ENCODE measurements around the gene SPOCK1.

The SPOCK1 gene

DNA sequence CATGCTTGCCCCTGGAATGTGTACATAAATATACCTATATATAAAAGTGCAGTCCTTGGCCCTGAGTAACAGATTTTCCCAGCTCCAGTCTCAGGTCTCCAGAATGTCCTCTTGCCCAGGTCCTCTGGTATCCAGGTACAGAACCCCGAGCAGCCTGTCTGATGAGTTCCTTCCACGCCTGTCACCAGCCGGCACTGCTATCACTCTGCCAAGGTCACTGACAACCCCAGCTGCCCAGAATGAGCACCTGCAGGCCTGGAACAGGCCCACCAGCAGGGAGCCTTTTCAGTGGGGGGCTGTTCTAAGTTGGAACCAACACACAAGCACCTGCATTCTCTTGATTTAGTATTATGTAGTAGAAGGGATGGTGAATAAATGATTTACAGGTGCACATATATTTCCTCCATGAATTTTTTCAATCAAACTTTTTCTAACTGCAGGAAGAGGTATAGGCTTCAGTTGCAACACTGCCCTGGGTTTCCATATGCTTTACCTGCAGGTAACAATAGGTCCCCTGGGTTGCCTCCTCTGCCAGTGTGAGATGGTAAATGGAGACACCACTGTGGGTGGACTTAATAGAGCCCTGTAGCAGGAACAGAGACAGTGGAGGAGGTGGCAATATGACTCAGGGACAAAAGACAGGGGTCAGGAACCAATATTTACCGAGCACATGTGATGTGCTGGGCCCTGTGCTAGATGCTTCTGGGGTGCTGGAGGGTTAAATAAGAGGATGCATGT, 291.9 kb downstream of the SPOCK1 start:
- Histone ChIP-seq H3K4me1 (ENCODE audit: control insufficient read depth in 1 of 2, insufficient read depth in 1 of 2, low read depth in 1 of 2, low read length in 1 of 2) (no peaks in the 10 kb centered on the region), H3K36me3 (no peaks in the 10 kb centered on the region), H3K27me3 (no peaks in the 10 kb centered on the region), H3K27ac (no peak overlapping the region), H3K9me3 (no peaks in the 10 kb centered on the region), H3K4me3 (ENCODE audit: low read depth in 1 of 2, low read length in 1 of 2) (no peak overlapping the region)
- TF ChIP-seq, protein P1, sequence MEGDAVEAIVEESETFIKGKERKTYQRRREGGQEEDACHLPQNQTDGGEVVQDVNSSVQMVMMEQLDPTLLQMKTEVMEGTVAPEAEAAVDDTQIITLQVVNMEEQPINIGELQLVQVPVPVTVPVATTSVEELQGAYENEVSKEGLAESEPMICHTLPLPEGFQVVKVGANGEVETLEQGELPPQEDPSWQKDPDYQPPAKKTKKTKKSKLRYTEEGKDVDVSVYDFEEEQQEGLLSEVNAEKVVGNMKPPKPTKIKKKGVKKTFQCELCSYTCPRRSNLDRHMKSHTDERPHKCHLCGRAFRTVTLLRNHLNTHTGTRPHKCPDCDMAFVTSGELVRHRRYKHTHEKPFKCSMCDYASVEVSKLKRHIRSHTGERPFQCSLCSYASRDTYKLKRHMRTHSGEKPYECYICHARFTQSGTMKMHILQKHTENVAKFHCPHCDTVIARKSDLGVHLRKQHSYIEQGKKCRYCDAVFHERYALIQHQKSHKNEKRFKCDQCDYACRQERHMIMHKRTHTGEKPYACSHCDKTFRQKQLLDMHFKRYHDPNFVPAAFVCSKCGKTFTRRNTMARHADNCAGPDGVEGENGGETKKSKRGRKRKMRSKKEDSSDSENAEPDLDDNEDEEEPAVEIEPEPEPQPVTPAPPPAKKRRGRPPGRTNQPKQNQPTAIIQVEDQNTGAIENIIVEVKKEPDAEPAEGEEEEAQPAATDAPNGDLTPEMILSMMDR (IDR thresholded peaks at IDR 0.05): no peak

DNA sequence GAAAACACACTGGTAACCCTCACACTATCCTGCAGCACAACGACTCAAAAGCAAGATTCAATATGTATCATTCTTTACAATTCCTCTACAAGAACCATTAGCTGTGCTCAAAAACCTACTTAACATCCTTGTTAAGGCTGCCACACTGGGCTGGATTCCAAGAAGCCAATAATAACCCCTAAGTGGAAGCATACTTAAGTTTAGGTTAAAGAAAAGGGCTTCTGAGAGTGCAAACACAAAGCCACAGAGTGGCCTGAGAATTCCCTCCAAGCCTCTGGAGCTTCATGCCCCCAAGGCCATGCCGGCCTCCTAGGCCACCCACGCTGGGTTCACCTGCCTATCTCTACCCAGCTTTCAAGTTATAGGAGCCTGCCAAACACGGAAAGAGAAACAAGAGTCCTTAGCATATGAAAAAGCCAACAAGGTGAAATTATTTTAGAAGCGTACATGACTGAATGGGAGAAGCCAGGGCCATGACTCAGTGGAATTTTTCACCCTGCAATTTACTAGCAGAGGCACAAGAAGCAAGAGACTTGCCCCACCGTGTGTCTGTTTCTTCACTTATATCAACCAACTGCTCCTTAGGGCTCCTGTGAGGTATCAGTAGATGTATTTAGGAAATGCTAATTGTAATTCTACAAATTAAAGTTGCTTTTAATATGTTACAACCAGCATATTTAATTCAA, 293.0 kb downstream of the SPOCK1 start:
- TF ChIP-seq, protein P1 (IDR thresholded peaks at IDR 0.05): no peak
- H3K27ac ChIP-seq: no peak overlapping the region
- H3K4me1 ChIP-seq (ENCODE audit: control insufficient read depth in 1 of 2, insufficient read depth in 1 of 2, low read depth in 1 of 2, low read length in 1 of 2): no peaks in the 10 kb centered on the region
- H3K4me3 ChIP-seq (ENCODE audit: low read depth in 1 of 2, low read length in 1 of 2): no peak overlapping the region
- H3K9me3 ChIP-seq: no peaks in the 10 kb centered on the region
- H3K27me3 ChIP-seq: no peaks in the 10 kb centered on the region
- H3K36me3 ChIP-seq: no peaks in the 10 kb centered on the region

DNA sequence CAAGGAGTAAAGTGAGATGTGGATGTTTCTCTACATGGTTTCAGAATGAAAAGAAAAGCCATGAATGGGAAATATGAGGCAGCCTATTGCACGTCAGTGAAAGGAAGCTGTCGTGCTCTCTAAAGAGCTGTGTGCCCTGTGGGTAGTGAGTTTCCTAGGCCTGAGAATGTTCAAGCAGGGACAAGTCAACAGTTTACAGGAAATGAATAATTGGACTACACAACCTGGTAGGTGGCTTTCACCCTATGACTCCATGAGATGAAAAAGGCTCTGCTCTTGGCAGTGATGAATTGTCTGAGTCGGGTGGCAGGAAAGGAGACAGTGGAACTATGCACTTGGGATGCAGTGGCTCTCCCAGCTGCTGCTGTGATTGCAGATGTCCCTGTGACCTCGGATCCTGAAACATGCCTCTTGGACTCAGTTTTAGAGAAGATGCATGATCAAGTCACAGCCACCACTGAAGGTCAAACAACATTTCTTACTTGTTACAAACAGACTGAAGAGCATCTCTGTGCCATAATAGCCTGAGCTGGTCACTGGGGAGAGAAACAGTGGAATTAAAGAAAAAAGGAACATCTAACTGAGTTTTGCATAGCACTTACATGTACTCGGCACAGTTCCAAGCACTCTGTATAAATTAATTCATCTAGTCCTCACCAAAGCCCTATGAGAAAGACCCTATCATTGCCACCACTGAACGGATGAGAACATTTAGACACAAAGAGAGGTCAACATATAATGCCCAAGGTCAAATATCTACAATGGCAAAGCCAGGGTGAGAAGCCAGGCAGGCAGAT, 293.7 kb downstream of the SPOCK1 start:
- H3K4me1 ChIP-seq (ENCODE audit: control insufficient read depth in 1 of 2, insufficient read depth in 1 of 2, low read depth in 1 of 2, low read length in 1 of 2): no peaks in the 10 kb centered on the region
- no peak overlapping the region for H3K27ac ChIP-seq
- TF ChIP-seq, protein P1 (IDR thresholded peaks at IDR 0.05): no peak
- no peaks in the 10 kb centered on the region for H3K36me3 ChIP-seq
- H3K4me3 ChIP-seq (ENCODE audit: low read depth in 1 of 2, low read length in 1 of 2): no peak overlapping the region
- H3K27me3 ChIP-seq: no peaks in the 10 kb centered on the region
- no peaks in the 10 kb centered on the region for H3K9me3 ChIP-seq

DNA sequence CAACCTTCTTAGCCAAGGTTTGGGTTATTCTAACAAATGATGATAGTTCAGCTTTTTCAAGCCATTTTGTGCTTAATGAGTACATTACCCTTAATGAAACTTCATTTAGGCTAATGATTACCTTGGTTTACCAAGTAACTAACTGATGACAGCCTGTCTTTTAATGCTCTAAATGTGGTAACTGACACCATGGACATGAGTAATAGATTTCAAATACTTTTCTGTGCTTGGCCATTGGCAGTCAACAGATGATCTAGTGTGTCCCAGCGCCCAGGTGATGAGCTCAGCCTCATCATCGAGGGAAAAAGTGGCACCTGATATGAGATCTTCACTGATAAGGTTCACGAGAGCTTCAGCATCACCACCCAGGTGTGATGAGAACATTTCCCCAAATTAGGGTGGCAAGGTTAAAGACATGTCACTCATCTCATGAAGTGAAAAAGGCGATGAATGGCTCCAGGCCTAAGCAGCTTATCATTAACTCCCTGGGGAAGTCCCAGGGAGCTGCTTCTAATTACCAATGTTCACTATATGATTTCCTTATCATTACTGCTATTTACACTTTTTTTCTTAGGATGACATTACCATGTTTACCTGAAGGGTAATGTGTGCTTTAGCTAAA, 296.0 kb downstream of the SPOCK1 start:
- TF ChIP-seq, protein P1 (IDR thresholded peaks at IDR 0.05): no peak
- no peaks in the 10 kb centered on the region for H3K9me3 ChIP-seq
- H3K36me3 ChIP-seq: no peaks in the 10 kb centered on the region
- no peak overlapping the region for H3K4me3 ChIP-seq (ENCODE audit: low read depth in 1 of 2, low read length in 1 of 2)
- no peaks in the 10 kb centered on the region for H3K4me1 ChIP-seq (ENCODE audit: control insufficient read depth in 1 of 2, insufficient read depth in 1 of 2, low read depth in 1 of 2, low read length in 1 of 2)
- H3K27ac ChIP-seq: no peak overlapping the region
- H3K27me3 ChIP-seq: no peaks in the 10 kb centered on the region

DNA sequence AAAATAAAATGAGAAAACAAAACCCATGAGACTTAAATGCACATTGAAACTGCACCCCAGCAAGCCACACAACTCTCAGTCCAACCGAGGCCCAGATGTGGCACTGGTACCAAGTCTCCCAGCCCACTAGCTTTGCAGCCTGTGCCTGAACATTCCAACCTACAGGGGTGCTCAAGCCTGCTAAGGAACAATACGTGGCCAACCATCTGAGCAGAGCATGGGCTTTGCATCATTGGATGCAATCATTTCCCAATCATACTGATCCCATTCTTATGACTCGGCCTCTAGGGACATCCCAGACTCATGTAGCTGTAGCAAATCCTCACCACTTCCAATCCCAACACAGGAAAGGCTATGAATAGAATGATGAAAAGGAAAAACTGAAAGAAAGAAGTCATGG, 297.2 kb downstream of the SPOCK1 start:
- no peaks in the 10 kb centered on the region for H3K27me3 ChIP-seq
- no peak overlapping the region for H3K27ac ChIP-seq
- no peak overlapping the region for H3K4me3 ChIP-seq (ENCODE audit: low read depth in 1 of 2, low read length in 1 of 2)
- H3K9me3 ChIP-seq: no peaks in the 10 kb centered on the region
- no peaks in the 10 kb centered on the region for H3K36me3 ChIP-seq
- TF ChIP-seq, protein P1 (IDR thresholded peaks at IDR 0.05): no peak
- H3K4me1 ChIP-seq (ENCODE audit: control insufficient read depth in 1 of 2, insufficient read depth in 1 of 2, low read depth in 1 of 2, low read length in 1 of 2): no peaks in the 10 kb centered on the region
